ENCODE results near the gene IRF2BP1.

The IRF2BP1 gene

DNA sequence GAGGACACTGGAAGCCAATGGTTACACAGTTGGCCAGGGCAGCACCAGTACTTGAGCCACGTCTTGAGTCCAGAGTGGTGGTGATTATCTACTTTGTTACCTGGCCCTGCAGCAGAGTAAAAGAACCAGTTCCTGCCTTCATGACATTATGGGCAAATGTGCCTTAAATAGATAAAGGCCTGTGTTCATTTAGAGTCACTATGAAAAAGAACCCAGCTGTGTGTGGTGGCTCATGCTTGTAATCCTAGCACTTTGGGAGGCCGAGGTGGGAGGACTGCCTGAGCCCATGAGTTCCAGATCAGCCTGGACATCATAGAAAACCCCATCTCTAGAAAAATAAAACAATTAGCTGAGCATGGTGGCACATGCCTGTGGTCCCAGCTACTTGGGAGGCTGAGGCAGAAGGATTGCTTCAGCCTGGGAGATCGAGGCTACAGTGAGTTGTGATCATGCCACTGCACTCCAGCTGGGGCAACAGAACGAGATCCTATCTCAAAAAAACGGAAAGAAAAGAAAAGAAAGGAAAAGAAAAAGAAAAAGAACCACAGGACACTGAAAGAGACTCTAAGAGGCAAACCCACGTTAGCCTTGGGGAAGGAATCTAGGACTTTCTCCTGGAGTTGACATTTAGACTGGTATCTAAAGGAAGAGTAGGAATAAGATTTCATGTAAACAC lies 3.4 kb upstream of the IRF2BP1 start:
- TF ChIP-seq CTCF (IDR thresholded peaks at IDR 0.05), result no peak

- TF ChIP-seq CTCF (IDR thresholded peaks at IDR 0.05), result no peak
These were observed 1.3 kb upstream of the IRF2BP1 start for GRCh38 chr19:45887200-45887710.

DNA sequence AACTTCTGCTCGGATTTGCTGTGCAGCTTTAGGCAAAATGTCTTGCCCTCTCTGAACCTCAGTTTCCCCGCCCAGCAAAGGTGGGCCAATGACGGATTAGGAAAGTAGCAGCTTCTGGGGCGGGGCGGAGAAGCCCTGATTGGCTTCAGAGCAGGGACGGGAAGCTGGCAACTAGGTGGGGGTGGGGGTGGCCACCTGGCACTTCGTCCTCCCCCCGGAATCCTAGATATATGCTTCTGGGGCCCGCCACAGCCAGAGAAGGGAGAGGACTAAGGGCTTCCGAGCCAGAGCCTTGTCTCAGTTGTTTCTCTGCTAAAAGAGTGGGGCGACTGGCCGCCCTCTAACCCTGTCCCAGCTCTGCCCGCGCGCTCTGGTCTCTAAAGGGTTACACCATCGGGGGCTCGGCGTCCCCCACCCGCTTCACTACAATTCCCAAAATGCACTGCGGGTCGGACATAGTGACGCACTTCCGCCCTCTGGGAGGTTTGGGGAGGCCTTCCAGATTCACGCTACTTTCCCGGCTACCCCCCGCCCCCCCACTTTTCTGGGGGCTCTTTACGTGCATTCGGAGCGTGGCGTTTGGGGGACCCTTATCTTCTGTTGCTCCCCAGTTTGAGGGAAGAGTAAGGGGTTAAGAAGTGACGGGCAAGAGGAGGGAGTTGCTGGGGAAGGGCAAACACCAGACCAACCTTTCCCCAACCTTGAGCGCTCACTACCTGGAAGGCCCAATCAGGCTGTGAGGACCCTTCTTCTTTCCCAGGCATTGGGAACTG lies 672 bp upstream of the IRF2BP1 start:
- TF ChIP-seq CTCF (IDR thresholded peaks at IDR 0.05), result no peak

GRCh38 chr19:45884682-45885555 lies 1.0 kb downstream of the IRF2BP1 start:
- no peak for TF ChIP-seq CTCF (IDR thresholded peaks at IDR 0.05)

DNA sequence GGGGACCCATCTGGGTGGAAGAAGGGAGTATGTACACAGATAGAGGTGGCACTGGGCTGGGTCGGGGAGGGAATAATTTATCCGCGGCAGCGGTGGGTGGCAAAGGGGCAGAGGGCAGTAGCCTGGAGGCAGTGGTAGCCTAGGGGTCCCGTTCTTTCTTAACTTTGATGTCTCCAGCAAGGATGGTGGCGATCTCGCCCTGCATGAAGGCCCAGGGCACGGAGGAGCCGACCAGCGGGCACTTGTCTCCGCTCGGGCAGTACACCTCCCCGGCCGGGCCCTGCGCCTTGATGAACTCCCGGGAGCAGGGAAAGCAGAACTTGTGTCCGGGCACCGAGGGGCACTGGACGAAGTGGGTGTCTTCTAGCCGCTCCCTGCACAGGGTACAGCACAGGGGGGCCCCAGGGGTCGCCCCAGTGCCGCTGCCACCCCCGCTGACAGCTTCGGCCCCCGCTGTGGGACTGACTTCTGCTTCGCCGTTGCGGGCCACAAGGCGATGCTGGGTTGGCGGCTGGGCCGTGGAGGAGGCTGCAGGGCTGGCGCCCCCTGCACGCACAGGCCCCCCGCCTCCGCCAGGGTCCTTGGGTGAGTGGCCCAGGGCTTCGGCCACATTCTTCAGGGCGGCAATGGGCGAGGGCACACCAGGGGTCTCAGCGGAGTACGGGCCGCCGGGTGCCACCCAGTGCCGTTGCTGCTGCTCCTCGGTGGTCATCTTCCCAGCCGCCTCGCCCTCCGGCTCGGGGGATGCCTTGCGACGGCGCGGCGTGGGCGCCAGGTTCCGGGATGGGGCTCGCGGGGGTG lies 1.9 kb downstream of the IRF2BP1 start:
- no peak for TF ChIP-seq CTCF (IDR thresholded peaks at IDR 0.05)

DNA sequence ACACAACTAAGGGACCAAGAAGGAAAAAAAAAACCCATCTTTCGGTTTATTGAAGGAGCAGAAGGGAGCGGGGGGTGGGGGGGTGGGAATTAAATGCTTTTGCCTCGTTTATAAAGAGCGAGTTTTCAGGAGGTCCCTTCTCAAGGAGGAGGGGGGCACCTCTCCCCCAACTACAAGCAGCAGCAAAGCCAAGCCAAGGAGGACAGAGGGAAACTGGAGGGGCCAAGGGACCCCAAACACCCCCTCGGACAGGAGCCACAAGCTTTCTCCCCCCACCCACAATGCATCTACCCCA lies 2.4 kb downstream of the IRF2BP1 start:
- TF ChIP-seq CTCF (IDR thresholded peaks at IDR 0.05), result no peak
